Gastrocnemius medialis (tissue), 4 donors: Measurements from ENCODE around the gene VWDE. TPM values are rescaled to one million over a fixed set of nuclear protein-coding genes. Genes with fewer than 3 reads are reported as not detected.
A peak's percentile ranks its signal among the peaks of the same experiment; 100 is the strongest.

Experiments used
- ATAC-seq, 2 donors: fragments of 150-250 bp; one replicate each; pipeline ENCODE4 v1.9.1; 2016
- DNase-seq, 2 donors: peaks; one replicate each; pipeline ENCODE4 v3.0.0-alpha.2; 2019
- H3K27ac ChIP-seq, 4 donors: fragments of 200-600 bp; sonication (generic); 1 replicate in 1 of 4; 2 replicates in 3 of 4; pipeline ENCODE4 v1.5.1; 2016 to 2018; ENCODE audit warnings: mild to moderate bottlenecking in 2 of 4, moderate library complexity in 1 of 4
- H3K27me3 ChIP-seq, 3 donors: fragments of 200-600 bp; sonication (generic) in 2 of 3; 1 replicate in 1 of 3; 2 replicates in 2 of 3; pipeline versions ENCODE4 v1.5.1 to v1.6.0; 2016 to 2019; ENCODE audit warnings: mild to moderate bottlenecking in 1 of 3, moderate library complexity in 1 of 3
- H3K36me3 ChIP-seq, 2 donors: fragments of 200-600 bp; sonication (generic) in 1 of 2; one replicate each; pipeline ENCODE4 v1.5.1; 2017 to 2018
- H3K4me1 ChIP-seq, 2 donors: fragments of 200-600 bp; sonication (generic) in 1 of 2; one replicate each; pipeline ENCODE4 v1.5.1; 2016 to 2017; ENCODE audit warnings: mild to moderate bottlenecking in 2 of 2
- H3K4me3 ChIP-seq, 4 donors: fragments of 200-600 bp; sonication (generic) in 3 of 4; 1 replicate in 1 of 4; 2 replicates in 3 of 4; pipeline ENCODE4 v1.5.1; 2016 to 2019; ENCODE audit warnings: mild to moderate bottlenecking in 2 of 4
- H3K9me3 ChIP-seq, 3 donors: fragments of 200-600 bp; sonication (generic) in 2 of 3; 1 replicate in 1 of 3; 2 replicates in 2 of 3; pipeline ENCODE4 v1.5.1; 2016 to 2019
- CTCF ChIP-seq, 5 experiments: fragments of 450-650 bp in 3 of 5; fragments of 200-600 bp in 2 of 5; sonication (generic) in 2 of 5; IDR thresholded peaks in 4 of 5; conservative IDR thresholded peaks in 1 of 5; 1 replicate in 4 of 5; 2 replicates in 1 of 5; pipeline ENCODE4 v1.5.1; 2016 to 2019; ENCODE audit warnings: antibody characterized with exemption in 5 of 5, mild to moderate bottlenecking in 3 of 5, moderate library complexity in 3 of 5
- POLR2A ChIP-seq, 2 donors: fragments of 450-650 bp; IDR thresholded peaks; one replicate each; pipeline ENCODE4 v1.6.1; 2017; ENCODE audit warnings: antibody characterized with exemption in 2 of 2, mild to moderate bottlenecking in 2 of 2, moderate library complexity in 2 of 2
- in situ Hi-C, 4 donors: fragments of 200-750 bp; cut with MboI; loops; one replicate each; pipeline versions ENCODE4 v1.15.0 to v1.8.0; 2017; ENCODE audit warnings: low sequenced_read_pairs in 4 of 4
- intact Hi-C: fragments of 100-400 bp; cut with DNase I; formaldehyde crosslinking; loops from one replicate; pipeline ENCODE4 v1.15.1; 2023; ENCODE audit warnings: low total_unique reads
- total RNA-seq, 4 donors: library from RNA; depleted of rRNA; stranded (reverse); fragments of >200 nt; gene quantifications; one replicate each; pipeline versions ENCODE4 v1.1.0 to v1.2.3, GENCODE V29; 2016

VWDE gene
- total RNA-seq, 4 donors from 2014 or later = not detected

- ATAC-seq = no peak
- Histone ChIP-seq H3K27me3 (no peaks in the 10 kb centered on the region), H3K27ac (no peak overlapping the region), H3K4me1 (no peaks in the 10 kb centered on the region), H3K36me3 (no peaks in the 10 kb centered on the region), H3K4me3 (no peak overlapping the region), H3K9me3 (no peaks in the 10 kb centered on the region)
- in situ Hi-C loops = no loop called here
- intact Hi-C loops = no loop called here
- no peak for TF ChIP-seq POLR2A (IDR thresholded peaks at IDR 0.05)
- TF ChIP-seq CTCF (IDR thresholded peaks at IDR 0.05 in 4 of 5, conservative IDR thresholded peaks at IDR 0.05 in 1 of 5) = no peak
- DNase-seq = no peak
These were observed 11.6 kb downstream of the VWDE start for GRCh38 chr7:12391922-12392615.

GRCh38 chr7:12389089-12389700 is 14.5 kb downstream of the VWDE start:
- DNase-seq = no peak
- TF ChIP-seq POLR2A (IDR thresholded peaks at IDR 0.05) (no peak), CTCF (IDR thresholded peaks at IDR 0.05 in 4 of 5, conservative IDR thresholded peaks at IDR 0.05 in 1 of 5) (peak in 1 of 5 experiments; percentile 17)
- no peaks in the 10 kb centered on the region for H3K4me1 ChIP-seq

GRCh38 chr7:12386313-12386740 is 17.3 kb downstream of the VWDE start:
- no peak for DNase-seq
- Histone ChIP-seq H3K27ac (no peak overlapping the region), H3K4me3 (no peak overlapping the region), H3K4me1 (no peaks in the 10 kb centered on the region), H3K27me3 (no peaks in the 10 kb centered on the region), H3K36me3 (no peaks in the 10 kb centered on the region), H3K9me3 (no peaks in the 10 kb centered on the region)
- TF ChIP-seq POLR2A (IDR thresholded peaks at IDR 0.05) (no peak), CTCF (IDR thresholded peaks at IDR 0.05 in 4 of 5, conservative IDR thresholded peaks at IDR 0.05 in 1 of 5) (no peak)
- ATAC-seq = no peak
- intact Hi-C loops = no loop called here
- in situ Hi-C loops = no loop called here

More at GRCh38 chr7:12389089-12389700, 14.5 kb downstream of the VWDE start:
- Histone ChIP-seq H3K4me3 (no peak overlapping the region), H3K27me3 (no peaks in the 10 kb centered on the region), H3K27ac (no peak overlapping the region), H3K36me3 (no peaks in the 10 kb centered on the region), H3K9me3 (no peaks in the 10 kb centered on the region)
- in situ Hi-C loops (no loop called here), intact Hi-C loops (no loop called here)
- ATAC-seq = no peak

GRCh38 chr7:12385364-12385786 is 18.3 kb downstream of the VWDE start:
- Histone ChIP-seq H3K27ac (no peak overlapping the region), H3K36me3 (no peaks in the 10 kb centered on the region), H3K9me3 (no peaks in the 10 kb centered on the region), H3K27me3 (no peaks in the 10 kb centered on the region), H3K4me3 (no peak overlapping the region), H3K4me1 (no peaks in the 10 kb centered on the region)
- DNase-seq = no peak
- no peak for ATAC-seq
- in situ Hi-C loops (no loop called here), intact Hi-C loops (no loop called here)
- no peak for TF ChIP-seq POLR2A (IDR thresholded peaks at IDR 0.05)
- TF ChIP-seq CTCF (IDR thresholded peaks at IDR 0.05 in 4 of 5, conservative IDR thresholded peaks at IDR 0.05 in 1 of 5) = no peak
